Suprapubic skin (tissue), 4 donors: ENCODE data around the gene TBX3. TPM values are rescaled to one million over a fixed set of nuclear protein-coding genes. Genes with fewer than 3 reads are reported as not detected.

Experiments
- DNase-seq, 2 donors: peaks; one replicate each; pipeline ENCODE4 v3.0.0-alpha.2; 2019; ENCODE audit warnings: low spot score in 2 of 2
- H3K27ac ChIP-seq: fragments of 200-600 bp; sonication (generic); one replicate; pipeline ENCODE4 v1.5.1; 2019
- H3K27me3 ChIP-seq: fragments of 200-600 bp; sonication (generic); one replicate; pipeline ENCODE4 v1.5.1; 2019
- H3K36me3 ChIP-seq: fragments of 200-600 bp; sonication (generic); one replicate; pipeline ENCODE4 v1.5.1; 2019
- H3K4me1 ChIP-seq: fragments of 200-600 bp; sonication (generic); one replicate; pipeline ENCODE4 v1.5.1; 2019
- H3K4me3 ChIP-seq: fragments of 200-600 bp; sonication (generic); one replicate; pipeline ENCODE4 v1.5.1; 2019; ENCODE audit warnings: mild to moderate bottlenecking
- H3K9me3 ChIP-seq: fragments of 200-600 bp; sonication (generic); one replicate; pipeline ENCODE4 v1.5.1; 2019
- CTCF ChIP-seq, 2 donors: fragments of 200-600 bp in 1 of 2; fragments of 450-650 bp in 1 of 2; sonication (generic) in 1 of 2; IDR thresholded peaks; one replicate each; pipeline ENCODE4 v1.5.1; 2016 to 2019; ENCODE audit warnings: antibody characterized with exemption in 2 of 2, mild to moderate bottlenecking in 1 of 2, moderate library complexity in 1 of 2
- EP300 ChIP-seq: sonication (generic); formaldehyde crosslinking; IDR thresholded peaks from one replicate; pipeline ENCODE4 v1.6.1; 2017; ENCODE audit warnings: antibody characterized with exemption
- POLR2A ChIP-seq, 2 donors: fragments of 450-650 bp; IDR thresholded peaks; one replicate each; pipeline ENCODE4 v1.6.1; 2017; ENCODE audit warnings: antibody characterized with exemption in 2 of 2, mild to moderate bottlenecking in 2 of 2, moderate library complexity in 2 of 2
- POLR2AphosphoS5 ChIP-seq, 3 donors: sonication (generic); formaldehyde crosslinking; IDR thresholded peaks; one replicate each; pipeline ENCODE4 v1.6.1; 2017; ENCODE audit warnings: antibody characterized with exemption in 3 of 3
- WGBS: methylation state at CpG from one replicate; pipeline ENCODE4 v1.1.5; 2018; 5-methylcytosine and 5-hydroxymethylcytosine counted together
- total RNA-seq, 4 donors: library from RNA; depleted of rRNA; stranded (reverse); fragments of >200 nt; gene quantifications; one replicate each; pipeline ENCODE4 v1.1.0, GENCODE V29; 2016

TBX3 gene
- total RNA-seq, 4 donors from 2014 or later: 23.4 to 35.6 (median 28.7) TPM

- no peak for DNase-seq
- TF ChIP-seq EP300 (no peak), POLR2AphosphoS5 (IDR thresholded peaks at IDR 0.05) (no peak), CTCF (IDR thresholded peaks at IDR 0.05) (no peak), POLR2A (IDR thresholded peaks at IDR 0.05) (no peak)
- Histone ChIP-seq H3K4me1 (no peaks in the 10 kb centered on the region), H3K4me3 (no peak overlapping the region), H3K27ac (no peak overlapping the region), H3K9me3 (no peaks in the 10 kb centered on the region), H3K27me3 (peaks cover 42% of the 10 kb centered on the region), H3K36me3 (no peaks in the 10 kb centered on the region)
- 56% methylated on average over 1 of the region's 3 CpGs for WGBS
These were observed 20.1 kb upstream of the TBX3 start for GRCh38 chr12:114704096-114704495.

GRCh38 chr12:114703060-114703493 lies 19.1 kb upstream of the TBX3 start:
- peaks cover 52% of the 10 kb centered on the region for H3K27me3 ChIP-seq
- 33% methylated on average over 6 of the region's 6 CpGs for WGBS
- no peak for DNase-seq

GRCh38 chr12:114702462-114702861 lies 18.5 kb upstream of the TBX3 start:
- 36% methylated on average over 10 of the region's 10 CpGs for WGBS
- Histone ChIP-seq H3K9me3 (no peaks in the 10 kb centered on the region), H3K4me3 (no peak overlapping the region), H3K4me1 (peaks cover 6% of the 10 kb centered on the region), H3K36me3 (no peaks in the 10 kb centered on the region), H3K27ac (no peak overlapping the region), H3K27me3 (peaks cover 58% of the 10 kb centered on the region)
- no peak for DNase-seq
- TF ChIP-seq POLR2AphosphoS5 (IDR thresholded peaks at IDR 0.05) (no peak), EP300 (no peak), CTCF (IDR thresholded peaks at IDR 0.05) (no peak), POLR2A (IDR thresholded peaks at IDR 0.05) (no peak)

More at GRCh38 chr12:114703060-114703493, 19.1 kb upstream of the TBX3 start:
- Histone ChIP-seq H3K9me3 (no peaks in the 10 kb centered on the region), H3K36me3 (no peaks in the 10 kb centered on the region), H3K4me3 (no peak overlapping the region), H3K27ac (no peak overlapping the region), H3K4me1 (peaks cover 6% of the 10 kb centered on the region)
- no peak for TF ChIP-seq POLR2AphosphoS5 (IDR thresholded peaks at IDR 0.05)
- TF ChIP-seq CTCF (IDR thresholded peaks at IDR 0.05): no peak
- no peak for TF ChIP-seq POLR2A (IDR thresholded peaks at IDR 0.05)
- TF ChIP-seq EP300: no peak

GRCh38 chr12:114701553-114701952 lies 17.6 kb upstream of the TBX3 start:
- DNase-seq: no peak
- Histone ChIP-seq H3K4me1 (peaks cover 6% of the 10 kb centered on the region), H3K36me3 (no peaks in the 10 kb centered on the region), H3K9me3 (no peaks in the 10 kb centered on the region), H3K4me3 (no peak overlapping the region), H3K27ac (no peak overlapping the region), H3K27me3 (peaks cover 67% of the 10 kb centered on the region)
- TF ChIP-seq POLR2A (IDR thresholded peaks at IDR 0.05) (no peak), EP300 (no peak), CTCF (IDR thresholded peaks at IDR 0.05) (no peak), POLR2AphosphoS5 (IDR thresholded peaks at IDR 0.05) (no peak)
- WGBS: 52% methylated on average over 1 of the region's 1 CpG

- Histone ChIP-seq H3K4me3 (no peak overlapping the region), H3K4me1 (peaks cover 6% of the 10 kb centered on the region), H3K9me3 (no peaks in the 10 kb centered on the region), H3K36me3 (no peaks in the 10 kb centered on the region), H3K27ac (no peak overlapping the region), H3K27me3 (peaks cover 72% of the 10 kb centered on the region)
- TF ChIP-seq EP300: no peak
- TF ChIP-seq CTCF (IDR thresholded peaks at IDR 0.05): no peak
- no peak for DNase-seq
- 40% methylated on average over 3 of the region's 3 CpGs for WGBS
These were observed 17.1 kb upstream of the TBX3 start for GRCh38 chr12:114701104-114701414.
